Dermis microvascular lymphatic vessel endothelial cell (primary cell): ENCODE results near the gene GPATCH4. TPM values are rescaled to one million over a fixed set of nuclear protein-coding genes. Genes with fewer than 3 reads are reported as not detected.
A peak's percentile ranks its signal among the peaks of the same experiment; 100 is the strongest.
"Not testable (repeated sequence)": the region's sequence is repeated elsewhere in the genome, so short reads cannot be mapped to it uniquely, and the experiment has no call there.

Experiments
- DNase-seq, 2 donors: peaks; one replicate each; pipeline versions ENCODE4 v3.0.0 to v3.0.0-alpha.2; 2010; ENCODE audit warnings: low read depth in 2 of 2
- total RNA-seq: library from RNA; depleted of rRNA; stranded (reverse); fragments of >200 nt; gene quantifications from 2 replicates; pipeline ENCODE4 v1.2.1, GENCODE V29; 2014

GPATCH4 gene
- total RNA-seq, 1 donor from 2014 or later: 12.7 TPM

GRCh38 chr1:156581661-156582387 lies 19.5 kb downstream of the GPATCH4 start:
- no peak for DNase-seq

GRCh38 chr1:156579472-156579871 lies 21.8 kb downstream of the GPATCH4 start, which contains the start of gene TTC24:
Gene TTC24 (plus strand): TSS chr1:156579723. CDS start chr1:156581365, 1,642 bp downstream.
- no peak for DNase-seq

DNA sequence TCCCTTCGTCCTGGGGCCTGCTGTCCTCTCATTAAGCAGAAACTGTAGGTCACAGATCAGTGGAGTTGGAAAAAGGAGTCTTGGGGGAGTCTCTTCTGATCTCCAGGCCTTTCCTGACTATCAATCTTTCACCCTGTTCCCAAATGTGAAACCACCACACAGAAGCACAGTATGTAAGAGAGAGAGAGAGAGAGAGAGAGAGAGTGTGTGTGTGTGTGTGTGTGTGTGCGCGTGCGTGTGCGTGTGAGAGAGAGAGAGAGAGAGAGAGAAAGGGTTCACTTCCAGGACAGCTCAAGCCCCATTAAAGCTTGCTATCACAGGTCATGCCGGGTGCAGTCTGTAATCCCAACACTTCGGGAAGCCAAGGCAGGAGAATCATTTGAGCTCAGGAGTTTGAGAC lies 23.2 kb downstream of the GPATCH4 start:
- no peak for DNase-seq

DNA sequence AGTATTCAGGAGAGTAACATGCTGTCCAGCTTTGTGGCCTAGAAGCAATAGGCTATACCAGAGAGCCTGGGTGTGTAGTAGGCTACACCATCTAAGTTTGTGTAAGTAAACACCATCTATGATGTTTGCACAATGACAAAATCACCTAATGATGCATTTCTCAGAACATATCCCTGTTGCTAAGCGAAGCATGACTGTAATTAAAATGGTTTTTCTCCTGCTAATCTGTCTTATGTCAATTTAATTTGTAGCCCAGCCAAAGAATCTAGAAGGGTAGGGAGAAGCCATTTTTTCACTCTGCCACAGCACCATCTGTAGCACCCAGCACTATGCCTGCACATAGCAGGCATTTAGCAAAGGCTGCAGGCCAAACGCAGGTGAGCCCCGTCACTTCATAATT lies 23.7 kb downstream of the GPATCH4 start:
- DNase-seq: no peak

DNA sequence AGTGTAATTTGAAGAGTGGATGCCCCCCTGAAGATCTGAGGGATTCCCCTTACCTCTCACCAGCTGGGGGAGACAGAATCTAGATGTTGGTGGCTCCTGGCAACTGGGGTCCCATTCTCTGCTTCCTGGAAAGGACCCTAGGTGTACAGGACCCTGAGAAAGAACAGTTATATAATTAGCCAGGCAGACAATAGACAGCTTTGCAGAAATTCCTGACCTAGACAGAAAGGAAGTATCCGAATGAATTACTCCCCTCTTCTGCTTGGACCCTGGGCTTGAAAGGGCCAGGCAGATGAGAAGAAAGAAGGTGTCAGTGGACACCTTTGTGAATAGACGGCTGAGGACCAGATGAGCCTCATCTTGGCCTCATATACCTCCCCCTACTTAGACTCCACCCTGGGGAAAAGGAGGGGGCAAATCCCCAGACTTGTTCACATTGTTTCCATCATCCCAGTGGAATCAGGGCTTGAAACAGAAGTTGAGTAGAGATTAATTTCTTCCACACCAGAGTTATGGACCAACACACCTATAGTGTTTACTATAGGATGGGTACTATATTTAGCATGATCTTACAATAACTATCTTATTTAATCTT lies 27.1 kb downstream of the GPATCH4 start:
- DNase-seq: no peak

DNA sequence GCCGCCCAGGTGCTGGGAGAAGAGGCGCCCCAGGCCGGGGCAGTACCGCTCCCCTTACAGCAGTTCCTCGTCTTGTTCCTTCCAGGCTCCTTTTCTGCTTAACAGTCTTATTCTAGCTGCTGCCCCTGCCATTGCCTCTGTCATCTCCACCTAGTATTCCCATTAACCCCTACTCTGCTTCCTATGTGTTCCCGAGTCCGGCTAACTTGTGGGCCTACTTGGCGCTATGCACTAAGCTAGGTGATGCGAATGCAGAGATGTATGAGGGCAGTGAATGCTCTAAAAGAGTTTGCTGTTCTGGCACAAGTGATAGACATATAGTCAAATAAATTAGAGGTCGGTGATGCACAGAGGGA lies 28.6 kb downstream of the GPATCH4 start:
- DNase-seq: no peak

DNA sequence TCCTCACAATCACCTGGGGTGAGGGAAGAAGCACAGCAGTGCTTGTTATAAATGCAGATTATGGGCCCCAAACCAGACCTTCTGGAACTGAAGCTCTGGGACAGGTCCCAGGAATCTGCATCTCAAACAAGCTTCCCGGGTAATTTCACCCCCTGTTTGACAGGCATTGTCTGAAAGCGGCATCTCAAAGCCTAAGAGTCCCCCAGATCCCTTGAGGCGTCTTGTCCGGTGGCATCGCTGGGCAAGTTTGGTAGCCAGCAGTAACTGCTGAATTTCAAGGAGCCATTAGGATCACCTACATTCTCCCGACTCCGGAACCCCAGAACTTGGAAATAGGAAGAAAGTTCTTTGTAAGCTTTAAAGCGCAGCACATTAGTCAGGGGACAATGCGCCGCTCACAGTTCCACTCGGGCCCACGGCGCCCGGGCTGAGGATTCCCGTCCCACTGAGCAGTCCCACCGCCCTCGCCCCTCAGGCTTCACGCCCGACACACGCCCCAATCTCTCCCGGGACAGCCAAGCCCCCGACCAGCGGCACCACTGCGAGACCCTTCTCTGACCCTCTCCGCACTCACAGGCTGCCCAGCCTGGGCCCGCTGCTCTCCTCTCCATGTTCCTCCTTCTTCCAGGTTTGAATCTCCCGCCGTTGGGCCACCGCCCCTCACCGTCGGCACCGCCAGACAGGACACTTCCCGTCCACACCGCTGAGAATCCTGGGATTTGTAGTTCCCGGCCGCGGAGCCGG lies 29.2 kb downstream of the GPATCH4 start, which contains the start of gene IQGAP3:
Gene IQGAP3, minus strand, starts transcription at position 647 of the 744 bp plus-strand sequence. Its CDS starts 36 bp downstream, at position 611.
- peak; percentile 62 to 82 for DNase-seq

DNA sequence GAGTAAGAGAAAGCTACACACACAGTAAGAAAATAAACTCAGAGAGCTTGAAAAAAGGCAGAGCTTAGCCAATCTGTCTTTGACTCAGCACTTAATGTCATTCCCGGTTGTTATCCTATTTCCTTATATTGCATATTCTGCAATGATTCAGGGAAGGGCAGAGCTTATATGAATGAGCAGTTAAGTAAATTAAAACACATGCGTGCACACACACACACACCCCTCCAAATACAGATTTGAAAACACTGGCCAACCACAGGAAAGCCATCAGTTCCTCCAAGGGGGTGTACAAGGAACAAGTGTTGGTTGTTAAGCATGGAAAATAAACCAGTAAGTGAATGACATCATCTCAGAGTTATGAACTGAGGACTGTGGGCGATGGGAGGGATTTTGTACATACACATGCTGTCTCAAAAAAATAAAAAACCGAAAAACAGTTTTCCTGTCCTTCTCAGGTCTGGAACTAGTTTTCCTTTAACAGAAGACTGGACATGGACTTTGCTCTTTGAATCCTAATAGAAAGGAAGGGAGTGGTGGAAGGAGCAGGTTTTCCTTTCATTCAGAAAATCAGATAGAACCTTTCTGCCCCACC lies 29.9 kb downstream of the GPATCH4 start:
- peak in 1 of 2 donors; percentile 76 for DNase-seq

DNA sequence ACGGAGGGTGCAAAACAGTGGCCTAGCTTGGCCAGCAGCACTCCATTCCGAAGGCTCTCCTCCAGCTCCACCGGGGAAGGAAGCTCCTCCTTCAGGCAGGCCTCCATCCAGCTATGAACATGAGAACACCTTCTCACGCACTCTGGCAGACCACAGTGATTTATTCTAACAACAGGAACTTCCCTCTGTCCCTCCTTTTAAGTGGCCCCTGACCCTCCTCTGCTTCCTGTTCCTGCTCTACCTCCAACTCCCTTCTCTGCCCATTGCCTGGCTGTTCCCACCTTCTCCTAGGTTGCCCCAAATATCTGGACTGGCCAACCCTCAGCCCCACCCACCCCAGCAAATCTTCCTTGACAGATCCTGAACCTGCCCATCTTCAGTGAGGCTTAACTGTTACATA lies 34.8 kb downstream of the GPATCH4 start:
- DNase-seq: no peak

- DNase-seq: no peak
Measured at GRCh38 chr1:156565519-156565918, 35.8 kb downstream of the GPATCH4 start.

GRCh38 chr1:156560585-156561163 lies 40.6 kb downstream of the GPATCH4 start:
- DNase-seq: no peak

DNA sequence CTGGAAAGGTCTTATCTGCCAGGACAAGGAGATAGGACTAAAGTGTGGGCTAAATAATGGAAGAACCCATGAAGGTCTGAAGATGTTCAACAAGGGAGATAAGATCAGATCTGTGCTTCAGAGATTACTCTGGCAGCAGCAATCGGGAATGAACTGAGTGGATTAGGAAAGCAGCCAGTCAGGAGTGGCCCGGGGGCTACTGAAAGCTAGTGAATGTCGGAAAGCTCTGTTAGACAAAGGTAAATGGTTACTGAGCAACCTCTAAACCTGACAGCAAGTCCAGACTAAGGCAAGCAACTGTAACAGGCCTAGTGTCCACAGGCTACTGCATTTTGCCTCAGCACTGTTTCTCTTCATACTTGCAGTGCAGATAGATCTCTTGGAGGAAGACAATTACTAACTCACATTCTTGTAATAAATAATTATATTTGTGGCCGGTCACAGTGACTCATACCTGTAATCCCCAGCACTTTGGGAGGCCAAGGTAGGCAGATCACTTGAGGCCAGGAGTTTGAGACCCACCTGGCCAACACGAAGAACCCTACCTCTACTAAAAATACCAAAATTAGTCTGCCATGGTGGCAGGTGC lies 41.4 kb downstream of the GPATCH4 start:
- no peak for DNase-seq

DNA sequence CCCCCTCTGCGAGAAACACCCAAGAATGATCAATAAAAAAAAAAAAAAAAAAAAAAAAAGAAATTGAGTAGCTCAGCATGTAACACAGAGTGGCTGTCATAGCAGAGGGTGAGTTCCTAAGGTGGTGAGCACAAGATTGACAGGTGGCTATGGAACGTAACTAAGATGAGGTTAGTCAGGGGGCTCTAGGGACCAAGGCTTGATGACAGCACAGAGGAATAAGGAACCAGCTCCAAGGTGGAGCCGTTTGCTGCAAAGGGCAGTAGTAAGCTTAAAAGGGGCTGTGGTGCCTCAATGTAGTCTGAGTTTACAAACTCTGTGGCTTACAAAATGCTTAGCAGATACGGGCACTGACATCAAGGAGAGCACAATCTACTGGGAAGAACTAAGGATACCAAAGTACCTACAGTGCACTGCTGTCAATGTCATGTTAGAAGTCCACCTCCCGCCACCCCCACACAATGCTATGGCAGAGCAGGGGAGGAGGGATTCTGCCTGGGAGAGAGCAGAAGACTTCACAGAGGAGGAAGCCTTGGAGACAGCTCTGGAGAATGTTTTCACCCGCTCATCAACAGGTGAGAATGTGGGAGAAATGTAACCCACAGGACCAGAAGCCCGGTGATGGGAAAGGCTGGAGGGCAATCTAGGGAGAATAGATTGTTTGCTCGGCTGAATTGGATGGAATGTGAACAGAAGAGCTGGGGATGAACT lies 42.0 kb downstream of the GPATCH4 start:
- DNase-seq: no peak

DNA sequence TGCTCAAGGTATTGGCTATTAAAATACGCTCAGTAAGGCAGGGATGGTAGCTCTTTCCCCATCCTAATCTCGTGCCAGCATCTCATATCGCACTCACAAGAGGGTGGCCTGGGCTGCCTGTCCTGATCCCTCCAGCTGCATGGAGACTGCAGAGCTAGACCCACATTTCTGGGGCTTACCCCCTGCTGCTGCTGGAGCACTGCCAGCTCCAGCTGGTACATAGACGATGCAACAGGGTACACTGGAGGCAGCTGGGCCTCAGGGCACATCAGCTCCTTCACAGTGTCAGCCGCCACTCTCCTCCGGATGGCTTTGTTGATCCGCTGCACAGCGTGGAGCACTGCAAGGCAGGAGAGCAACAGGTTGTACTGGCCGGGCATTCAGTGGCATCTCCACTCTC lies 44.9 kb downstream of the GPATCH4 start:
- no peak for DNase-seq

- no peak for DNase-seq
Measured at GRCh38 chr1:156555715-156556114, 45.6 kb downstream of the GPATCH4 start.

DNA sequence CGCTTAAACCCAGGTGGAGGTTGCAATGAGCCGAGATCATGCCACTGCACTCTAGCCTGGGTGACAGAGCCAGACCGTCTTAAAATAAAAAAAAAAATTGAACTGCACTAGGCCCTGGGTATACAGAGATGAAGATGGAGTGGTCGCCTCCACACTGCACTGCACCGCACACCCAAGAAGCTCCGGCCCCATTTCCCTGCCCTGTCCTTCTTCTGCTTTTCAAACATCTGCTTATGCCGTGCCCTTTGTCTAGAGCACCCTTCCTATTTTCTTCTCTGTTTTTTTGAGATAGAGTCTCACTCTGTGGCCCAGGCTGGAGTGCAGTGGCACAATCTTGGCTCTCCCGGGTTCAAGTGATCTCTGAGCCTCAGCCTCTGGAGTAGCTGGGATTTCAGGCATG lies 46.3 kb downstream of the GPATCH4 start:
- no peak for DNase-seq

DNA sequence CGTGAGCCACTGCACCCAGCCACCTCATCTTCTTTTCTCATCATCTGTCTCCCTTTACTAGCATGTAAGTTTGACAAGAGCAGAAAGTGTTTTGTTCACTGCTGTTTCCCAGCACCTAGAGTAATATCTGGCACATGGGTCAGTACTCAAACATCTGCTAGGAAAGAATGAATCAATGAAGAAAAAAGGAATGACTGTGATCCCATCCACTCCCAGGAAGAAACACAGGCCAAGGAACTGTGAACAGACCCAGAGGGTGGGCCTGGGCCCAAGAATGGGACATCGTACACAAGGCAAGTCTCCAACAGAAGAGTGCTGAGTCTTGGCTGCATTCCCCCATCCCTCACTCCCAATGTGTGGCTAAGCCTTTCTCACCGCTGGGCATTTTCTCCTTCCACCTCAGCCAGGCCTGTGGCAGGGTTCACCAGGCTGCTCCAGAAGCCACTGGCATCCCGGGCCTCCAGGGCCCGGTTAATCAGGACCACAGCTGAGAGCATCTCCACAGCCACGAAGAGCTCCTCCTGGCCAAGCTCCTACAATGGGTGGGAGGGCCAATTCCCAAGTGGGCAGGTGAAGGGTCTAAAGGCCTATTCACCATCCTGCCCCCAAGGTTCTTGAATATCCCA lies 47.3 kb downstream of the GPATCH4 start:
- no peak for DNase-seq

- DNase-seq: not testable (repeated sequence)
Measured at GRCh38 chr1:156552937-156553336, 48.3 kb downstream of the GPATCH4 start.

- DNase-seq: no peak
Measured at GRCh38 chr1:156552518-156552917, 48.8 kb downstream of the GPATCH4 start.

- DNase-seq: no peak
Measured at GRCh38 chr1:156551869-156552268, 49.4 kb downstream of the GPATCH4 start.
